NCI-H2107 treated with DMSO at 0.1 percent for 48 hours (cell line): ENCODE data around the gene ATP6V1G1.
"Not testable (repeated sequence)": the region's sequence is repeated elsewhere in the genome, so short reads cannot be mapped to it uniquely, and the experiment has no call there.

Source experiments
- DNase-seq: peaks from one replicate; lab custom pipeline; 2025; ENCODE audit not compliant: unreplicated experiment; lab: John Stamatoyannopoulos, UW

ATP6V1G1 gene, protein sequence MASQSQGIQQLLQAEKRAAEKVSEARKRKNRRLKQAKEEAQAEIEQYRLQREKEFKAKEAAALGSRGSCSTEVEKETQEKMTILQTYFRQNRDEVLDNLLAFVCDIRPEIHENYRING

GRCh38 chr9:114587345-114588202 is at the start of gene ATP6V1G1:
TSS of gene ATP6V1G1 (plus strand) at chr9:114587769. CDS start at chr9:114587839, 70 bp downstream.
- peak; percentile 94 for DNase-seq

- no peak for DNase-seq
These were observed 49.3 kb upstream of the ATP6V1G1 start for GRCh38 chr9:114538241-114538640.

GRCh38 chr9:114539701-114540380 is 47.7 kb upstream of the ATP6V1G1 start:
- DNase-seq = no peak

DNA sequence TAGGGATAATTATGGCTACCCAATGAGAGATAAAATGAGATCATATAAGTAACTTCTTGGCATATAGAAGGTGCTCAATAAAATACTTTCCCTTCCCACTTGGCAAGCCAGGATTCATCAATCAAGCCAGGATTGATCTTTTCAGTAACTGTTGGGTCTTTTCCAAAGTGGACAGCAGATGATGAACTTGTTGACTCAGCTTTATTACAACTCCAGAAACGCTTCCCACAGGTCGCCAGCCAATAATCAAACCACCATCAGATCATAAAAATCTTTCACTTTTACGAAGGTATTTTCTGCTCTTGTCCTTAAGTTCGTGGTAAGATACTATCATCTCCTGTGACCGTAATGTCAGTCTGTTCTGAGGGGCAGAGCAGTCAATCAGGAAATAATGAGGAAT is 42.5 kb upstream of the ATP6V1G1 start:
- no peak for DNase-seq

GRCh38 chr9:114546851-114547250 is 40.7 kb upstream of the ATP6V1G1 start:
- no peak for DNase-seq

DNA sequence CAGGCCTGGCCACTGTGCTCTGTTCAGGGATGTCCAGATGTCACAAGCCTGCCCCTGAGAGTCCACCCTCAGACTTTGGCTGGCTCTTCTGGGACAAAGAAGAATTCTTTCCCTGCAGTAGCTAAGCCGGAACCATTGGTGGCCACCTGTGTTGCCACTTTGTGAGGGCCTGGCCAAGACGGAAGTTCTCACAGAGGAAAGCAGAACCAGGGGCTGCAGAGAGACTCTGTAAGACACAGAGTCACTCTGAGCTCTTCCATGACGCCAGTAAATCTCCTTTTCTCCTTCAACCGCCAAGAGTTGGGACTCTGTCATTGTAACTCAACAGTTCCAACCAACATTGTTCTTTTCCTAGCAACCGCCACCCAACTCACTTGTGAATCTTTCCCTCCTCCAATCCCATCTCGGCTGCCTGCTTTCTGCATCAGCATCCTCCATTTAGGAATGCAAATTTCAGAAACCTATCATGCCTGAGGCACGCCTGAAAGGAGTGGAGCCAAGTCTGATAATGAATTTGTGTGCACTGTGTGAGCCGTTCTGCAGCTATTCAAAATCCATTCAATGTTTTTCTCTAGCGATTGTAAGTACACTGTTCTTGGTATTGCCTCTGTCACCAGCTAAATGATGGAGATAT is 37.8 kb upstream of the ATP6V1G1 start:
- DNase-seq = no peak

DNA sequence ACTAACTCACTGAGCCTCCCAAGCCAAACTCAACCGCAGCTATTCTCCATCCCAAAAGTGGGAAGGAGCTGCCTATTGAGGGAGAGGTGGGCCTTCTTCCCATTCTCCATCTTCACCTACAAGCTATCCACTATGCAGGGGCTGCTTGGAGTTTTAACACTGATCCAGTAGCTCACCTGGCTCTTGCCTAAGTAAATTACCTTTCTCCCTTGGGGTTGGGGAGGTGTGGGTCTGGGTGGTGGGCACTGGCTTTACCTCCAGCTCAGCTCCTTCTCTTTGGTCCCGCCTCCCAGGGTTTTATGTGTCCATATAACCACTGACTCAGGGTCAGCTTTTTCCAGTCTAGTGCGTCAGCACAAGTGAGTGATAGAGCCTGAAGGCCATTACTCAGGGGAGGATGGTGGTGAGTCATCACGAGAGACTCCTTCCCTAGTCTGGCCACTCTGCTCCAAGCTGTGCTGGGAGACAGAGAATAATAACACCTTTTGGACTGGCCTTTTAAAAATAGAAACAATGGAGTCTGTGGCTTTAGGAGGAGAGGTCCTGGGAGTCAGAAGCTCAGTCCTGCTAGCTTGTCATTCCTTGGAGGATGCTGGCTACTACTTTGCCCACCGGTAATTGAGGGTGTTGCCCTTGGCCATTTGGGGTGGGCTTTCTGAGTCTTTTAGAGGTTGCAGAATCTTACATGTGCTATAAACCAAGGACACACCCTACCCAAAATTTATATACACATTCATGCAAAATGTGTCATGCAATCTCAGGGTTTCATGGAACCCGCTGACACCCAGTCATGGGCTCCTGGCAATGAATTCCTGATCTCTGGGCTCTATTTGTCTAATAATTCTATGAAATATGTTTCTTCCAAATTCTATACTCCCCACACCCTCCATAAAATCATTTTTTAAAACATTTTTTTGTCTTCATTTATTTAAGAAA is 35.6 kb upstream of the ATP6V1G1 start:
- DNase-seq = no peak

DNA sequence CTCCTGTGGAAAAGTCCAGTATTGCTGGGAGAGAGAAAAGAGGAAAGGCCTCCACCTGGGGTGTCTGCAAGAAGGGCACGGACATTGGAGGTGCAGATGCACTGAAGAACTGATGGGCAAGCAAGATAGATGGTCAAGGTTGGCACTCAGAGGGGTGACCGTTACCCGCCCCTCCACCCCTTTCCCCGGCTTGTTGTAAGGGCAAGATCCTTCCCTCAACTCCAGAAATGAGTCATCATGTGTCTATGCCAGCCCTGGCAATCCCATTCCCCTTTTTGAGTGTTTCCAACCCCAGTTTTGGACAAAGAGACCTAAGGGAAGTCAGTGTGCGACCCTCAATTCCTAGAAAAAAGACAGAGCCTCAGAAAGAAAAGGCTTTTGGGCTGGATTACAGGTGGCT is 34.9 kb upstream of the ATP6V1G1 start:
- no peak for DNase-seq

GRCh38 chr9:114553202-114553601 is 34.4 kb upstream of the ATP6V1G1 start:
- no peak for DNase-seq

GRCh38 chr9:114555696-114556095 is 31.9 kb upstream of the ATP6V1G1 start:
- no peak for DNase-seq

- DNase-seq = no peak
These were observed 29.4 kb upstream of the ATP6V1G1 start for GRCh38 chr9:114558027-114558675.

DNA sequence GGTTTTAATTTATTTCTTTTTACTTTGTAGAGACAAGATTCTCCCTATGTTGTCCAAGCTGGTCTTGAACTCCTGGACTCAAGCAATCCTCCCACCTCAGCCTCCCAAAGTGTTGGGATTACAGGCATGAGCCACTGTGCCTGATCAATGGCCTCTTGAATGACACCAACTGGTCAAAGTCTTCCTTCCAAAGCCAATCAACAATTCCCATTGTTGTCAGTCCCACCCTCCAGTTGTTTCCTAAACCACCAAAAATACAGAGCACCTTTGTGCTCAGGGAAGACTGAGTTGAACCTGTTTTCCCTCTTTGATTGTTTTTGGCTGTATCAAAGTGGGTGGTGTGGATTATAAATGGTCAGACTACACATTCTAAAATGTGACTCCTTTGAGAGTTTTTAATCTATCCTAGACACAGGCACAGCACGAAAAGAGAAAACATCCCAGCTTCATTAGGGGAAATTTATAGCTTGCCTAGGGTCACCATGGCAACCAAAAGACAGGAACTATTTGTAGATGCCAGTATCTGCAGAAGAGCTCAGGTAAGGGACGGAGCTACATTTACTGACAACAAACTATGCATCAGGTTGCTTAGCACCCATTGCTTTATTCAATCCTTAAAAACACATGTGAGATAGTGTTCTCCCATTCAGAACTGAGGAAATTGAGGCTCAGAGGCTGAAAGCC is 27.6 kb upstream of the ATP6V1G1 start:
- DNase-seq = no peak

DNA sequence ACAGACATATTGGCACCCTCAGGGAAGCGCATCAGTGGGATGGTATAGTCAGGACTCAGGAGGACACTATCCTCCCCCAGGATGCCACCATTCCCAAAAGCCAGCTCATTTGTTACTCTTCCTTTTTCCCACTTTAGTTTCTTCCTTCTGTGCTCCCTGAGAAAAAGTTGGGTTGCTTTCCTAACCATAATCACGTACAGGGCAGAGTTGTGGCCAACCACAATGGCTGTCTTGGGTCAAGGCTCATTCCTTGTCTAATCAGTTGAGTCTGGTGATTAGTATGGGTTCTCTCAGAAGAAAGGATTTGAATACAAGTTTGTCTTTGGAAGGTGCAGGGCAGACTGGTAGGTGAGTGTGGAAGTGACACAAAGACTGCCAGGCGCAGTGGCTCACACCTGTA is 26.6 kb upstream of the ATP6V1G1 start:
- no peak for DNase-seq

DNA sequence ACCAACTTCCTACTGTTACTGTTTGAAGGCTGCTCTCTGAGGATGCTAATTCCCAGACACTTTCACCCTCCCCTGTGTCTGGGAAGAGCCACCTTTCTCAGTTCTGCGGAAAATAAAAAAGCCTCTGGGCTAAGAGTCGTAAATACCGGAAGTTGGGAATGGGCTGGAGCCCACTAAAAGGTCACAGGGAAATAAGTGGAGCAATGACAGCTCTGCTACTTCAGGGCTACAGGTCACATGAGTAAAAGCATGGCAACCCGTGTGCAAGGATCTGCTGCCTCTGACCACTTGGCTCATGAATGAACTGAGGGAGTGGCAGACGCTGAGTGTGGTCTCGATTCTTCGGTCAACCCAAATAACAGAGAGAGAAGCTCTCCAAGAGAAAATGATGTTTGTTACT is 25.8 kb upstream of the ATP6V1G1 start:
- DNase-seq = no peak

DNA sequence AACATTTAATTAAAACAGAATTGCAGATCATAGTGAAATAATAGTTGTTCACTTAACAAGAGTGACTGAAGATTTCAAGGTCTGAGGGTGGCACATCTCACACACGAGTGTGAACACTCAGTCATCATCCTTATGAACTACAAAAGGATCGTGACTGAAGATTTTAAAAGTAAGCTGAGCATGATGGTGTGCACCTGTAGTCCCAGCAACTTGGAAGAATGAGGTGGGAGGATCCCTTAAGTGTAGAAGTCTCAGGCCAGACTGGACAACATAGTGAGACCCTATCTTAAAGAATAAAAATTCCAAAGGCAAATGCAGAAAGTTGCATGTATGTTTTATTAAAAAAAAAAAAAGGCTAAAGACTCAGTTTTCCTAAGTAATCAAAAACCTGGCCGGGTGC is 22.4 kb upstream of the ATP6V1G1 start:
- no peak for DNase-seq

DNA sequence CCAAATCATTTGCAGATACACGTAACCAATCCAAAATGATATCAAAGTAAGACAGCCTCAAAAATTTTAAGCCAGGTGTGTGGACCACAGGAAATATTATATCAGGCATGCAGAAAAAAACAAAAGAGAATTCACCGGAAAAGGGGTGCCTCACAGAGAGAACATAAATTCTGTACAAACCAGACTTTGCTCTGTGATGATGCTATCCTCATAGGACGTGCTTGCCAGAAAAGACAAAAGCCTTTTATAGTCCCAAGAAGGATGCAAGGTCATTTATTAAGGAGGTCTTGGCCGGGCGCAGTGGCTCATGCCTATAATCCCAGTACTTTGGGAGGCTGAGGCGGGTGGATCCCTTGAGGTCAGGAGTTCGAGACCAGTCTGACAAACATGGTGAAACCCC is 16.8 kb upstream of the ATP6V1G1 start:
- no peak for DNase-seq

GRCh38 chr9:114571391-114571790 is 16.2 kb upstream of the ATP6V1G1 start:
- DNase-seq = no peak

- DNase-seq = no peak
These were observed 15.4 kb upstream of the ATP6V1G1 start for GRCh38 chr9:114572199-114572598.

DNA sequence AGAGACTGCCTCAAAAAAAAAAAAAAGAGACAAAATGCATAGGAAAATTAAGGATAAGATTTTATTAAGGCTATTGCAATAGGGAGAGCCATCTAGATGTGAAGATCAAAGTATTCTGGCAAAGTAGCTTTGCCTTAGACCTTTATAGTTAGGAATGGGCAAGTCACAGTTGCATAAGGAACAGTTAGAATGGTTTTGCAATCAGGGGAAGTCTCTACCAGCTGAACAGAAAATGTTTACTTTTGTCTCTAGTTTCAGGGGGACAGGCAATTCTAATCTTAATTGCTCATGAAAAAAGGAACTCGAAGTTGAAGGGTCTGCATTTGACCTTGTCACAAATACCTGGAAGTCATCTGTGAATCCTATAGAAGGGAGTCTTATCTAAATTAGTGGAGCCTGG is 13.1 kb upstream of the ATP6V1G1 start:
- no peak for DNase-seq

DNA sequence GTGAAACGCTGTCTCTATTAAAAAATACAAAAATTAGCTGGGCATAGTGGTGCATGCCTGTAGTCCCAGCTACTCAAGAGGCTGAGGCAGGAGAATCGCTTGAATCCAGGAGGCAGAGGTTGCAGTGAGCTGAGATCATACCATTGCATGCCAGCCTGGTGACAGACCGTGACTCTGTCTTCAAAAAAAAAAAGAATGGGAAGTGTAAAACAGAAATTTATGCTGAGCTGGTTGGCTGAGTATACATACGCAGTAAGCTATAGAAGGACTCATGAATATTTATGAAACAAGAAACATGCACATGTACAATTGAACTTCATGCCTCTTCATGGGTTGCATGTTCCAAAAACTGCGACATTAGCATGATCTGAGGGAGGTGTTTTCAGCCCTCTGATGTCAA is 10.8 kb upstream of the ATP6V1G1 start:
- not testable (repeated sequence) for DNase-seq
